NCI-H1048 (cell line): ENCODE measurements around the gene LRP3.
"Not testable (repeated sequence)": the region's sequence is repeated elsewhere in the genome, so short reads cannot be mapped to it uniquely, and the experiment has no call there.

ENCODE experiments used
- DNase-seq: peaks from one replicate; lab custom pipeline; 2025; lab: John Stamatoyannopoulos, UW

The LRP3 gene

DNA sequence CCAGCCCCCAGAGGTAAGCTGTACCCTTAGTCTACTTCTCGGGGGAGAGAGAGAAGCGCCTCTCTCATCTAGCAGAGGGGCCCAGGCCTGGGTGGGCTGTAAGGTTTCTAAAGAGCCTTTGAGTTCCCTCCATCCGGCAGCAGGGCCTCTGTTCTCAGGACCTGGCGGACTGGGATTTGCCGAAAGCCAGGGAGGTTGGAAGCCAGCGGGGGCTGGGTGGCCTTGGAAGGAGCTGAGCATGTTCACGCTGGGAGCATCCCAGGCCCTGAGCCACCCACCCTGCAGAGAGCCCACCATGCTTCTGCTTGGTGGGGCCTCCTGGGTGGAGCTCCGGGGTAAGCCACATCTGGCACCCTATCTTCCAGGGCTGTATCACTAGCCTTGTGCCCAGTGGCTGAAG is 23.8 kb downstream of the LRP3 start:
- no peak for DNase-seq

DNA sequence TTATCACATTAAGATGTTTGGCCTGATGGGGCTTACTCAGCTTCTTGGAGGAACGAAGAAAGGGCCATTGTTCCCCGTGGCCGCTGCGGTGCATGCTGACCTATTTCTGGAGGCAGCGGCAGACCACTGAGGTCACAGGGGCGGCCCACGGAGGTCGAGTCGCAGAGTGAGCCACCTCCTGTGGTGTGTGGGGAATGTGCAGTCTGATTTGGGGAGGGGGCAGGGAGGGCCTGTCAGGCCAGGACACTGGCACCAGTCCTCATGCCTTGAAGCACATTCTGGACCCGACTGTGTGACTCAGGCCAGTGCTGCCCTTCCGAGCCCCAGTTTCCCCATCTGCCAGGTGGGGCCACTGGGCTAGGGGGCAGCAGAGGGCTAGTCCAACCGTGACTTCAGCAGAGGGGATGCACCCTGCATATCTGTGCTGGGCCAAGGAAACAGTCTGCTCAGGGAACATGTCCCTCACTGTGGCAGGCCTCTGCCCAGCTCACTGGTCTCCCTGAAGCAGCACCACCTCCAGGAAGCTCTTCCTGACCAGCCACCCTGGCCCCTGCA is 25.2 kb downstream of the LRP3 start:
- DNase-seq: no peak

DNA sequence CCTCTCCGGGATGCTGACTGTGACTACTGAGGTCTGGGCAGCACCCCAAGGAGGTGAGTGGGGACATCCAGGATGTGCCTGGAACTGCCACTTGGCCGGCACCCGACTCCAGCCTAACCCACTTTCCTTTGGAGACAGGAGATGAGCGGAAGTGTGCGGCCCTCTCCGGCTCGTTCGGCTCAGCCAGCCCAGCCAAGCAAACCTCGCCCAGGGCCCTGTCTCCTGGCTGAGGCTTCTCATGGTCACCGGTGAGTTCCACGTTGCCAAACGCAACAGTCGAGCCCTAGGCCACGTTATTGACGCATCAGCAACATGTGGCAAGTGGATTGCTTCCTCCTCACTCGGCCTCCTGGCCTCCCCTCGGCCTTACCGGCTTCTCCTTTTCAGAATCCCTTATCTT is 26.0 kb downstream of the LRP3 start:
- no peak for DNase-seq

DNA sequence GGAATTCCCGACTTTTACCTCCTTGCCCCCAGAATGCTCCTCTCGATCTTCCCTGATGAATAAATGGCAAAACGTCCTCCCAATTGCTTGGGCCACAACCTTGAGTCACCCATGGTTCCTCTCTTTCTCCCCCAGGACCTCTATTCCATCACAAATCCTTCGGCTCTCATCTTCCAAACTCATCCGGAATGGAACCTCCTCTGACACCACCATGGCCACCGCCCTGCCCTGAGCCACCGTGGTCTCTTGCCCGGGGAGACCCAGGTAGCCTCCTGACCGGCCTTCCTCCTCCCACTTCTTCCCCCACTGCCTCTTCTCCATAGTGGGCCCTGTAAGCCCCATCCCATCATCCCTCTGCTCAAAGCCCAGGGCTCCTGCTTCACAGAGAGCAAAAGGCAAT is 26.6 kb downstream of the LRP3 start:
- no peak for DNase-seq

DNA sequence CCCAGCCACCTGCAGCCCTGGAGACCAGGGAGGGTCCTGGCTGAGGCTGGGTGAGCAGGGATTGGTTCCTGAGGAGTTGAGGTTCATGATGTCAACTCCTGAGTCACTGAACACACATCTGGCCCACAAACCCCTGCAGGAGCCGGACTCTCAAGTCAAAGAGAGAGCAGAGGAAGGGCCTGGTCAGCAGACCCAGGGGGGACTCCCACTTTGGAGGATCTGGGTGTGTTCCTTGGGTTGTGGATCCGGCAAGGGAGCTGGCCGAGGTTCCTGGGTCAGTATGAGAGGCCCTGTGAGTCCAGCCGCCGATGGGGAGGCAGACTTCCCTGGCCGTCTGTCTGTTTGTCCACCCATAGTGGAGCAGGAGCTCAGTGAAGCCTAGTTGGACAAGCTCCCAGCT is 27.5 kb downstream of the LRP3 start:
- no peak for DNase-seq

DNA sequence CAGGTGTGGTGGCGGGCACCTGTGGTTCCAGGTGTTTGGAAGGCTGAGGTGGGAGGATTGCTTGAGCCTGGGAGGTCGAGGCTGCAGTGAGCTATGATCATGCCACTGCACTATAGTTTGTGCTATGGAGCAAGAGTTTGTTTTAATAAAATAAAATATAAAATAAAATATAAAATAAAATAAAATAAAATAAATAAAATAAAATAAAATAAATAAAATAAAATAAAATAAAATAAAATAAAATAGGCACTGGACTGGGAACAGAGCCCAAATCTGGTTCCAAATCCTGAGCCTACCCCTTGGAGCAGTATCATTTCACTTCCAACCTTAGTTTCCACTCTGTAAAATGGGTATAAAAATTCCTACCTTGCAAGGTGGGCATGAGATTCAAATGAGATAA is 28.1 kb downstream of the LRP3 start:
- not testable (repeated sequence) for DNase-seq

DNA sequence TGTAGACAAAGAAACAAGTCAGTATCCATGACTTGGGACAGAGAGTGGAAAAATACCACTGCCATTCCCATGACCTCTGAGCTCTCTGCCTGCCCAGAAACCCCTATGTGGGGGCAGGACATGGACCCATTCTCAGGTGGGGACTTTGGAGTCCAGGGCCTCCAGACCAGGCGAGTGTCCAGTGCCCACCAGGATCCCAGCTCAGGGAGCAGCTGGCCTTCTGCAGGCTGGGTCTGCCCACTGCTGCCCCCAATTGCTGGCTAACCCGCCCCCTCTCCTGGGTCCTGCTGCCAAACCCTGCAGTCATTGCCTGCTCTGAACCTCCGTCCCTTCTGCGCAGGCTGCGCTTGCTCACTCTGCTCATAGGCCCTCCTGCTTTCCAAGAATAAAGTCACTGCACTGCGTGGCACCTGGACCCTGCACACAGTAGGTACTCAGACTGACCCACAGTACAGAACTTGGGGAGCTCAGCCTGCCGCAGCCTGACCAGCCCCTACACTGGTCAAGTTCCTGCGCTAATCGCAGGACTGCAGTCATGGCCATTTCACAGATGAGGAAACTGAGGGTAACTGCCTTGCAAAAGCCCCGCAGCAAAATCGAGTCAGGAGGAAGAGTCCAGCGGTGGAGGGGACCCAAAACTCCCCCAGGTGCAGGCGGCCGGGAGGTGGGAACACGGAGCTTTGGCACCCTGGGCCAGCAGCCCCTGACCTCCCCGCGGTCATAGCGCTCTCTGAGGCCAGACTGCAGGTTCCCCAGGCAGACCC is 30.7 kb downstream of the LRP3 start:
- DNase-seq: no peak

DNA sequence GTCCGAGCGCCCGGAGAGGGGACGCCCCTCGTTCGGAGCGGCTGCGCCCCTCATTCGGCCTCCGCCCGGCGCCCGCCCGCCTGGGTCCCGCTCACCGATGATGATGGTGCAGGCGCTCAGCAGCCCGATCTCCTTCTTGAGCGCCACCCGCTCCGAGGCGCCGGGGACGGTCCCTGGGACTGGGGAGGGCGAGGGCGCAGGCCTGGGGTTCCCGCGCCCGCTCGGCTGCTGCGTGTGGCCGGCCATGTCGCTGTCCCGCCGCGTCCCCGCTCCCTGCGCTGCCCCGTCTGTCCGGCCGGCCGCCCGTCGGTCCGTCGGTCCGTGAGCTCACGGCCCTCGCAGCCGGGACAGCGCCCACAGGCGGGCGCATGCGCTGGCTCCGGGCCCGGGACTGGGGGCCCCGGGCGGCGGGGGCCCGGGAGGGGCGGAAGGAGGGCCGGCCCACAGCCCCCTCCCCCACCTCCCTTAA is 31.4 kb downstream of the LRP3 start, which contains the start of gene SLC7A10:
Gene SLC7A10, minus strand, starts transcription at position 393 of the 469 bp plus-strand sequence. Its CDS starts 147 bp downstream, at position 246.
- DNase-seq: no peak

DNA sequence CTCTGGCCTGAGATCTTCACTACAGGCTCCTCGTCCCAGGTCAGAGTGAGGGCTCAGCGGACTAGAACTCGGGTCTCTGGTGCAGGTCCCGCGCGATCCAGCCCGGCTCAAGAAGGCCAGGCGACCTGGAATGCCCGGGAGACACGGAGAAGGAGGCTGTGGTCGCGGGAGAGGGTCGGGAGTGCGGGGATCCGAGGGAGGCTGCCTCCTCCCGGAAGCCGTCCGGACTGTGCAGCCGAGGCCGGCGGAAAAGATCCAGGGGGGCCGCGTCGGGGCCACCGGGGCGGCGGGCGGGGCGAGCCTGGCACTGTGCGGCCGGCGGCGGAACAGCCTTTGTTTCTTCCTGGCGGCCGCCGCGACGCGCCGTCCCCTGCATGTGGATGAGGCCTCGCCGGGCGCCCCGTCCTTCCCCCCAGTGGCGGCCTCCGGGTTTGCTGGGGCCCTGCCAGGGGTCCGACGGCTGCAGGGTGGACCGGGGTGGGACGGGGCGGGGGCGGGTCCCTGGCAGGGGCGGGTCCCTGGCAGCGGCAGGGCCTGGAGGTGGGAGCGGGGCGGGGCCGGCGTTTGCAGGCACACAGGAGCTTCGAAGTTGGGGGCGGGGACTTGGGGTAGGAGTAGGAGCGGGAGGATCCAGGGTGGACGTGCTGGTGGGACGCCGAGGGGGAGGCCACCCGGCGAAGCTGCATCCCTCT is 32.6 kb downstream of the LRP3 start:
- no peak for DNase-seq

DNA sequence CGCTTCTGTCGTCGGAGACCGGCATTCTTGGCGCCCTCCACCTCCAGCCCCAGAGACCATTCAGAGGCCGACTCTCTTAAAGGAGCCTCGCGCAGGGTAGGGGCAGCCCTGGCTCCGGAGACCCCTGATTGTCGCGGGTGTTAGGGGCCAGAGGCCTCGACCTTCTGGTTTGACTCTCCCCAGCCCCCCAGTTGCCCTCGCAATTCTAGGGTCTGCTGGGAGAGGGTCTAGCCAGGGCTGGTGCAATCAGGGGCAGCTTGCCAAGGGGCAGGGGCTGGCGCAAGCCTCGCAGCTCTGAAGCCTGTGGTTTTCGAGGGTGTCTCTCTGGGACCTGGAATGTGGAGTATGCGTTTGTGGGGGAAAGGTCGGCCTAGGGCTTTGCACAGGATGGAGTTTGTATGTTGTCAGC is 33.1 kb downstream of the LRP3 start:
- no peak for DNase-seq

DNA sequence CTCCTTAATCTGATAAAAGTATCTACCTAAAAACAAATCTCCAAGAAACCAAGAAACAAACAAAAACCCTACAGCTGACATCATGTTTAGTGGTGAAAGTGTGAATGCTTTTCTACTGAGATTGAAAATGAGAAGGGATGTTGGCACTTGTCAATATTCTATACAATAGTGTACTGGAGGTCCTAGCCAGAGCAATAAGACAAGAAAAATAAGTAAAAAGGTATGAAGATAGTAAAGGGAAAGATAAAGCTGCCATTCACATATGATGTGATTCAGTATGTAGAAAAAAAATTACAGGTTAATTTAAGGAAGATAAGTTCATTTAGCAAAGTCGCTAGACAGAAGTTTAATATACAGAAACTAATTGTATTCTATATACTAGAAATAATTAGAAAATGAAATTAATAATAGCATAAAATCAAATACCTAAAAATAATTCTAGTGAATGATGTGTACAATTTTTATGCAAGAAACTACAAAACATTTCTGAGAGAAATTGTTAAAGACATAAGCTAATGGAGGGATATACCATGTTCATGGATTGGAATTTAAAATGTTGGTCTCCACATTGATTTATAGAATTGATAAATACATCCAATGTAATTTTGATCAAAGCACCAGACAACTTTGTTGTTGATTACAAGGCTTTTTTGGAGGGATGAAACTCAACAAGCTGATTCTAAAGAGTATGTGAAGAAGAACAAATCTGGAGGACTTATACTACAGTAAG is 33.9 kb downstream of the LRP3 start:
- no peak for DNase-seq

DNA sequence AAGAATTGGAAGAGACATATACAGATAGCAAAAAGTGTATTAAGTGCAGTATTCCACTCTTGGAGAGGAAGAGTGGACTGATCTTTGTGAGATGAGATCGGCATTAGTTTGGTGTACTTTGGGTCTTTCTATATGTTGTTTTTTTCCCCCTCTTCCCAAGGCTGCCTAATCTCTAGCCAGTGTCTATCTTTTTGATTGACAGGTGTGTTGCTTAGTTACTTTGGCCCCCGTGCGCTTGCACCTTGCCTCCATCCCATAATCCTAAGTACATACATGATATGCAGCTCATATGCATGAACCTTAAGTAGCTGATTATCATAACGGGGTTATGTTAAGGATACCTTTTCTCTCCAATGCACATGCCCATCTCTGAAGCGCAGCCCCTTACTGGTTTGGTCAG is 35.8 kb downstream of the LRP3 start:
- no peak for DNase-seq

DNA sequence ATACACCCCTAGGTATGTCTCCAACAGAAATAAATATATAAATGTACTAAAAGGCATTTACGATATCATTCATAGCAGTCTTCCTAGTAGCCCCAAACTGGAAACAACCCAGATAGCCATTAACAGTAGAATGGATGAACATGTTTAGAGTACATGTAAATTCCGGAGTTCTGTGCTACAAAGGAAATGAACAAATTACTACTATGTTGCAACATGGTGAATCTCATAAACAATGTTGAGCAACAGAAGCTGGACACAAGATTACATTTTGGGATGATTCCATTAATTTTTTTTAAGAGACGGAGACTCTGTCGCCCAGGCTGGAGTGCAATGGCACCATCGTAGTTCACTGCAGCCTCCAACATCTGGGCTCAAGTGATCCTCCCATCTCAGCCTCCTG is 37.4 kb downstream of the LRP3 start:
- DNase-seq: no peak

DNA sequence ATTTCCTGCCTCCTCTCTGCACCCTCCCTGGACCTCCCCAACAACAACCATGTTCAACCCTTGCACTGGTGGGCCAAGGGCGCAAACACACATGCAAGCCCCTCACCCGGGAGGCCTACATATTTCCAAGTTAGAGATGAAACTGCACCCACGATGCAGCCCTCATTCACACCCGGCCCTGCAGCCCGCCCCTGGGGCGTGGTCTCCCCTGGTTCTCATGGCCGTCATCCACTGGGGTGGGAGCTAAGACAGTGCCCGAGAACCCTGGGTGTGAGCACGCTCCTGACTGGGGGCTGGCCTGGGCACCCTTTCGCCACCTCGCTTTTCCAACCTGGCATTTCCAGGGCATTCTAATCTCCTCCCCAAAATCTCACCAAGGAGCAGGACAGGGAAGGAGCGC is 38.5 kb downstream of the LRP3 start:
- no peak for DNase-seq

DNA sequence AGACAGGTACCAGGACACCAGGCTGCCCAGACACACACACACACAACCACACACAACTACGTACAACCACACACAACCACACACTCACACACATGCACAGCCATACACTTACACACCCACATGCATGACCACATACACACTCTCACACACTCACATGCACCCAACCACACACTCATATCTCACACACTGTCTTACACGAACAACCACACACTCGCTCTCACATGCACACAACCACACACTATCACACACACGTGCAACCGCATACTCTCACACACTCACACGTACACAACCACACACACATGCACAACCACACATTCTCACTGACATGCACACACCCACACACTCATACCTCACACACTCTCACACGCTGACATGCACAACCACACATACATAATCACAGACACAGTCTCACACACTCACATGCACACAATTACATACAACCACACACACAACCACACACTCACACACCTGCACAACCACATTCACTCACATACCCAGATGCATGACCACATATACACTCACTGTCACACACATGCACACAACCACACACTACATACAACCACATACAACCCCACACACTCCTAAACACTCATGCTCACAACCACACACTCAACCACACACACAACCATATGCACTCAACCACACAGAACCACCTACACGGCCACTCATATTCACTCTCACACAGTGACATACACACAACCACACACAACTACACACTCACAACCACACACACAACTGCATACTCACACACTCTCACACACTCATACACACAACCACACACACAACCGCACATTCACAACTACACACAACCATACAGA is 39.1 kb downstream of the LRP3 start:
- DNase-seq: no peak

DNA sequence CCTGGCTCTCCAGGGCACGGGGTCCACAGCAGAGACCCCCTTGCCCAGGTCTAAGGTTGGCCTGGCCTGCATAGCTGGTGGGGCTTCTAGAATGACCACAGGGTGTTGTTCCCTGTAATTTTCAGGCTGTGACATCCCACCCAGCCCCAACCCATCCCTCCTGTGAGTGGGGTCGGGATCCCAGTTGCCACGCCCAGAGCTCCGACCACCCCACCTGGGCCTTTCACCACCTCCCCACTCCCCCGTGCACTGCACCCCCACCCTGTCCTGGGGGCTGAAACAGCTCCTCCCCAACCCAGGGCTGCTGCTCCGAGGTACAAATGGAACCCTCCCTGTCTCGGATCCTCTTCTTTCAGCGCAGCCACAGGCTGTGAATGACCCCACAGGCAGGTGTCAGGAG is 40.0 kb downstream of the LRP3 start:
- DNase-seq: no peak

DNA sequence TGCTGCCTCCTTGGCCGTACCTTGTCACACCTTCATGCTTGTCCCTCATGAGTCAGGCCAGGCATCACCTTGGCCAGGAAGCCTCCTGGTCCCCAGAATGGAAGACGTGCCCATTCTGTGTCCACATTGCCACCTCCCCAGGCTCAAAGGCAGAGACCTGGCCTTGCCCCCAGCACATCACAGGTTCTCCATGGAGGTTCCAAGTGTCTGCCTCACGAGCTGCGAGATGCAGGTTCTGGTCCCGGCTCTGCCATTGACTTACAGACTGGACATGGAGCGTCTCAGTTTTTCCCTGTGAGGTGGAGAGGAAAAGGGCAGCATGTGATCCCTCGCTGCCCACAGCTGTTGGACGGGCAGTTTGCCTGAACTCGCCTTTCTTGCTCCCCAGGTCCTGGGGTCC is 40.6 kb downstream of the LRP3 start:
- no peak for DNase-seq

DNA sequence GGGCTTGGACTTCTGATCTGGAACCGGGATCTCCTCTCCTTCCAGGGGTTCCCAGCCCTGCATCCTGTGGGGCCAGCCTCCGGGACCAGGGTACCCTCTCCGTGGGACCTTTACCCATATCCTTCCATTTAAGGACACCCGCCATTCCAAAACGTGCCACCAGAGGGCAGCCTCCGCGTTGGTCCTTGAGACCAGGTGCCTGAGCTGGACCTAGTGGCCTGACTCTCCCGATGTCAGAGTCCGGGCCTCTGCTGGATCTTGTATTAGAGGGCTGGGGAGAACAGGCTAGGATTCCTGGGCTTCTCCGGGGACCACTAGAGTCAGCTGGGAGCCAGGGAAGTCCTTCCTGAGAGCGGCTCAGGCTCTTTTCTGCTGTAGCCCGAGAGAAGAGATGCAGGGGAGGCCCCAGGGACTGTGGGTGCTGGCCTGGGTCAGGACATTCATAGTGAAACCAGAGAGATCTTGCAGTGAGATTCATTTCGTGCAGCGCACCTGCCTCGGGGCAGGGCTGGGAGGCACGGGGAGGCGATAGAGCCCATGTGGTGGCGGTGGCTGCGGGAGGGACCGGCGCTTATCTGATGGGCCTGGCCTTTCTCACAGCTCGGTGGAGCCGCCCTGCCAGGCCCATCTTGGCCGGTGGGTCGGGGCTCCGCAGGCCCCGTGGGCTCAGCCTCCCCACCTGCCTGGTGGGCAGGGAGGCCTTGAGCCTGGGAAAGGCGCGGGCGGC is 41.3 kb downstream of the LRP3 start:
- peak; percentile 50 for DNase-seq

DNA sequence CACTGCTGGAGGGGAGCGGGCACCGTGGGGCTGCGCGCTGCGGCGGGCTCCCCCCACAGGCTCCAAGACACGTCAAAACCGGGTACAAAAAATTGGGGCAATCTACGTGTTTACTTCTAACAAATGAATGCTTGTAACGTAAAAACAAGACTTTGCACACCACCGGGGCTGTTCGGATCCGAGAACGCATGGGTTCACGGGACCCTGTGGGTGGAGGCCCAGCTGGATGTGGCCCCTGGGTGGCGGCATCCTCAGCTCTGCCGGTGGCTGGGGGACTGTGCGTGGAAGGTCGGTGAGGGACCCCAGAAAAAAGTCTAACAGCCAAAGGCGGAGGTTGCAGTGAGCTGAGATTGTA is 41.8 kb downstream of the LRP3 start:
- DNase-seq: no peak

DNA sequence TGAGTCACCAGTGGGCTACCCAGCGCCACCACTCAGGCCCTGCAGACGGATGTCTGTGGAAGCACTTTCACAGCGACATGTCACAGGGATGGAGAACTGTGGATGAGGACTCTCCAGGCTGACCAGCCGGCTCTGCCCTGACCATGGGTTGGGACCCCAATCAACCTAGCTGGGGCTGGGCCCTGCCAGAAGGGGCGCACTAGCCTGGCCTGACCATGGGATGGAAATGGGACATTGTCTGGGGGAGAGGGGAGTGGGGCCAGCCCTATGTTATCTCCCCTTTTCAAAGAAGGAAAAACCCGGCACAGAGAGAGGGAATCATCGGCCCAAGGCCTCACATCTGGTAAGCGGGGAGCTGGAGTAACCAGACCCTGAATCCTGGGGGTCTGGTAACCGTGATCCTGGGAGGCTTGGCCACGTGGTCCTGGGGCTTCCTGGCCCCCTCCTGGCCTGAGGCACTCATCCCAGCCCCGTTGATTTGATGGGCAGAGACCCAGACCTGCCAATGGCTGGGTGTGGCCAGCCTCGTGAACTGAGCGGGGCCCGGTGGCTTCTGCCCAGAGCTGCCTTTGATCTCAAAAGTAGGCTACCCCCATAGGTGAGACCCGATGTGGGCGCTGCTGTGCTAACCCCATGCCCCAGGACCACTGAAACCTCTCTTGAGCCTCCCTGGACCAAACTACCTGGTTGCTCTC is 42.7 kb downstream of the LRP3 start:
- DNase-seq: no peak
